ENCODE measurements around the gene ZBTB16.

ZBTB16 gene

GRCh38 chr11:114166897-114167323, 107.4 kb downstream of the ZBTB16 start:
- no peaks in the 10 kb centered on the region for H3K36me3 ChIP-seq (ENCODE audit: control insufficient read depth, insufficient read depth, low read length)
- no peaks in the 10 kb centered on the region; the same call in none of the 2 replicates for H3K27me3 ChIP-seq (replicated peaks; ENCODE audit: control insufficient read depth, insufficient read depth, low read length)
- TF ChIP-seq CTCF (IDR thresholded peaks at IDR 0.05; ENCODE audit: insufficient read depth, low read length, poor library complexity, severe bottlenecking), result no peak
- DNase-seq (ENCODE audit: extremely low read depth, insufficient read length), result no peak
- H3K4me3 ChIP-seq (replicated peaks; ENCODE audit: low read depth, low read length), result no peak overlapping the region

GRCh38 chr11:114167355-114167754, 107.8 kb downstream of the ZBTB16 start:
- Histone ChIP-seq H3K27me3 (replicated peaks; ENCODE audit: control insufficient read depth, insufficient read depth, low read length) (no peaks in the 10 kb centered on the region; the same call in none of the 2 replicates), H3K4me3 (replicated peaks; ENCODE audit: low read depth, low read length) (no peak overlapping the region), H3K36me3 (ENCODE audit: control insufficient read depth, insufficient read depth, low read length) (no peaks in the 10 kb centered on the region)
- DNase-seq (ENCODE audit: extremely low read depth, insufficient read length), result no peak
- no peak for TF ChIP-seq CTCF (IDR thresholded peaks at IDR 0.05; ENCODE audit: insufficient read depth, low read length, poor library complexity, severe bottlenecking)

- DNase-seq (ENCODE audit: extremely low read depth, insufficient read length), result no peak
- Histone ChIP-seq H3K4me3 (replicated peaks; ENCODE audit: low read depth, low read length) (no peak overlapping the region), H3K36me3 (ENCODE audit: control insufficient read depth, insufficient read depth, low read length) (no peaks in the 10 kb centered on the region), H3K27me3 (replicated peaks; ENCODE audit: control insufficient read depth, insufficient read depth, low read length) (no peaks in the 10 kb centered on the region; the same call in none of the 2 replicates)
- no peak for TF ChIP-seq CTCF (IDR thresholded peaks at IDR 0.05; ENCODE audit: insufficient read depth, low read length, poor library complexity, severe bottlenecking)
Measured at GRCh38 chr11:114167771-114168448, 108.4 kb downstream of the ZBTB16 start.

GRCh38 chr11:114168691-114169090, 109.2 kb downstream of the ZBTB16 start:
- Histone ChIP-seq H3K27me3 (replicated peaks; ENCODE audit: control insufficient read depth, insufficient read depth, low read length) (no peaks in the 10 kb centered on the region; the same call in none of the 2 replicates), H3K4me3 (replicated peaks; ENCODE audit: low read depth, low read length) (no peak overlapping the region), H3K36me3 (ENCODE audit: control insufficient read depth, insufficient read depth, low read length) (no peaks in the 10 kb centered on the region)
- no peak for DNase-seq (ENCODE audit: extremely low read depth, insufficient read length)
- no peak for TF ChIP-seq CTCF (IDR thresholded peaks at IDR 0.05; ENCODE audit: insufficient read depth, low read length, poor library complexity, severe bottlenecking)

- TF ChIP-seq CTCF (IDR thresholded peaks at IDR 0.05; ENCODE audit: insufficient read depth, low read length, poor library complexity, severe bottlenecking), result no peak
- Histone ChIP-seq H3K27me3 (replicated peaks; ENCODE audit: control insufficient read depth, insufficient read depth, low read length) (no peaks in the 10 kb centered on the region; the same call in none of the 2 replicates), H3K4me3 (replicated peaks; ENCODE audit: low read depth, low read length) (no peak overlapping the region), H3K36me3 (ENCODE audit: control insufficient read depth, insufficient read depth, low read length) (no peaks in the 10 kb centered on the region)
- DNase-seq (ENCODE audit: extremely low read depth, insufficient read length), result no peak
Measured at GRCh38 chr11:114169321-114169749, 109.8 kb downstream of the ZBTB16 start.
